Neural crest cell (in vitro differentiated cells): ENCODE data around the gene ERBIN. TPM values are rescaled to one million over a fixed set of nuclear protein-coding genes. Genes with fewer than 3 reads are reported as not detected.

Source experiments
- DNase-seq: peaks from one replicate; pipeline ENCODE4 v3.0.0; 2021; ENCODE audit warnings: low read depth, mixed read lengths, low spot score
- H3K27ac Mint-ChIP-seq: one replicate; pipeline ENCODE4 v1.8.0; 2021; ENCODE audit warnings: mild to moderate bottlenecking, mixed read lengths; ENCODE audit not compliant: unreplicated experiment
- H3K27me3 Mint-ChIP-seq: 2 replicates; pipeline ENCODE4 v1.8.0; 2021; ENCODE audit warnings: low read depth, mild to moderate bottlenecking, mixed read lengths
- H3K36me3 Mint-ChIP-seq: 2 replicates; pipeline ENCODE4 v1.8.0; 2021; ENCODE audit warnings: low read depth, mild to moderate bottlenecking, mixed read lengths
- H3K4me1 Mint-ChIP-seq: 2 replicates; pipeline ENCODE4 v1.8.0; 2021; ENCODE audit warnings: mixed read lengths
- H3K4me3 Mint-ChIP-seq: one replicate; pipeline ENCODE4 v1.8.0; 2021; ENCODE audit warnings: mild to moderate bottlenecking, mixed read lengths
- H3K9me3 Mint-ChIP-seq: 2 replicates; pipeline ENCODE4 v1.8.0; 2021; ENCODE audit warnings: mixed read lengths
- CTCF ChIP-seq: fragments of 200-600 bp; sonication (generic); conservative IDR thresholded peaks from 2 replicates; pipeline ENCODE4 v1.5.0; 2021; ENCODE audit warnings: antibody characterized with exemption, mild to moderate bottlenecking
- total RNA-seq: library from RNA; stranded (reverse); gene quantifications from 2 replicates; pipeline ENCODE4 v1.2.1, GENCODE V29; 2021

ERBIN gene
- total RNA-seq, 1 donor from 2014 or later = 52.2 TPM

GRCh38 chr5:65994117-65994786 lies 67.9 kb downstream of the ERBIN start:
- TF ChIP-seq CTCF = no peak
- H3K4me1 Mint-ChIP-seq = peaks cover 18% of the 10 kb centered on the region
- no peak overlapping the region for H3K4me3 Mint-ChIP-seq
- no peak for DNase-seq
- H3K27ac Mint-ChIP-seq = no peak overlapping the region
- H3K27me3 Mint-ChIP-seq = no peaks in the 10 kb centered on the region
- H3K9me3 Mint-ChIP-seq = no peaks in the 10 kb centered on the region
- H3K36me3 Mint-ChIP-seq = peaks cover 11% of the 10 kb centered on the region

GRCh38 chr5:65999061-65999723 lies 72.8 kb downstream of the ERBIN start:
- H3K36me3 Mint-ChIP-seq = peaks cover 31% of the 10 kb centered on the region
- H3K27me3 Mint-ChIP-seq = no peaks in the 10 kb centered on the region
- H3K4me3 Mint-ChIP-seq = no peak overlapping the region
- H3K4me1 Mint-ChIP-seq = peaks cover 13% of the 10 kb centered on the region
- TF ChIP-seq CTCF = no peak
- peaks cover 2% of the 10 kb centered on the region for H3K9me3 Mint-ChIP-seq
- no peak overlapping the region for H3K27ac Mint-ChIP-seq
- no peak for DNase-seq

GRCh38 chr5:66001952-66002351 lies 75.6 kb downstream of the ERBIN start:
- TF ChIP-seq CTCF = no peak
- Mint-ChIP-seq H3K27me3 (no peaks in the 10 kb centered on the region), H3K4me3 (no peak overlapping the region), H3K27ac (no peak overlapping the region), H3K4me1 (no peaks in the 10 kb centered on the region), H3K36me3 (peaks cover 37% of the 10 kb centered on the region), H3K9me3 (peaks cover 8% of the 10 kb centered on the region)
- no peak for DNase-seq

- H3K27ac Mint-ChIP-seq = no peak overlapping the region
Observed at GRCh38 chr5:66002415-66002814, 76.0 kb downstream of the ERBIN start.

GRCh38 chr5:66004216-66004615 lies 77.8 kb downstream of the ERBIN start:
- no peak for DNase-seq
- no peaks in the 10 kb centered on the region for H3K4me1 Mint-ChIP-seq
- no peak overlapping the region for H3K4me3 Mint-ChIP-seq
- H3K9me3 Mint-ChIP-seq = peaks cover 8% of the 10 kb centered on the region
- H3K27ac Mint-ChIP-seq = no peak overlapping the region
- H3K27me3 Mint-ChIP-seq = no peaks in the 10 kb centered on the region
- no peak for TF ChIP-seq CTCF
- H3K36me3 Mint-ChIP-seq = peaks cover 37% of the 10 kb centered on the region

More at GRCh38 chr5:66002415-66002814, 76.0 kb downstream of the ERBIN start:
- peaks cover 8% of the 10 kb centered on the region for H3K9me3 Mint-ChIP-seq
- no peak for DNase-seq
- H3K4me1 Mint-ChIP-seq = no peaks in the 10 kb centered on the region
- no peaks in the 10 kb centered on the region for H3K27me3 Mint-ChIP-seq
- no peak for TF ChIP-seq CTCF
- H3K36me3 Mint-ChIP-seq = peaks cover 37% of the 10 kb centered on the region
- no peak overlapping the region for H3K4me3 Mint-ChIP-seq
